ENCODE measurements around the gene LRRC55.

DNA sequence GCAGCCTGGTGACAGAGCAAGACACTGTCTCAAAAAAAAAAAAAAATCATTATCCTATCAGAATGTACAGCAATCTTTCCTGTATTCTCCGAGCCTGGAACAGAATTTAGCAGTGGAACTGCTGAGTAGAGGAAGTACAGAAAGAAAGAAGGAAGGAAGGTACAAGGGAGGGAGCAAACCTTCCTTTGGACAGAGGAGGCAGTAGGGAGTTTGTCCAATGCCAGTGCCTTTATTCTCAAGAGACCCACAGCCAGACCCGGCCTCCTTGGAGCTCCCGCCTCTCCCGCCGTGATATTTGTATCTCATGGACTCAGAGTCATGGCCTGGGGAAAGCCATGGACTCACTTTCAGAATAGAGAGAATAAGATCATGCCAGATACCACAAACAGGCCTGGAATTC lies 37.7 kb upstream of the LRRC55 start:
- TF ChIP-seq, protein P1, sequence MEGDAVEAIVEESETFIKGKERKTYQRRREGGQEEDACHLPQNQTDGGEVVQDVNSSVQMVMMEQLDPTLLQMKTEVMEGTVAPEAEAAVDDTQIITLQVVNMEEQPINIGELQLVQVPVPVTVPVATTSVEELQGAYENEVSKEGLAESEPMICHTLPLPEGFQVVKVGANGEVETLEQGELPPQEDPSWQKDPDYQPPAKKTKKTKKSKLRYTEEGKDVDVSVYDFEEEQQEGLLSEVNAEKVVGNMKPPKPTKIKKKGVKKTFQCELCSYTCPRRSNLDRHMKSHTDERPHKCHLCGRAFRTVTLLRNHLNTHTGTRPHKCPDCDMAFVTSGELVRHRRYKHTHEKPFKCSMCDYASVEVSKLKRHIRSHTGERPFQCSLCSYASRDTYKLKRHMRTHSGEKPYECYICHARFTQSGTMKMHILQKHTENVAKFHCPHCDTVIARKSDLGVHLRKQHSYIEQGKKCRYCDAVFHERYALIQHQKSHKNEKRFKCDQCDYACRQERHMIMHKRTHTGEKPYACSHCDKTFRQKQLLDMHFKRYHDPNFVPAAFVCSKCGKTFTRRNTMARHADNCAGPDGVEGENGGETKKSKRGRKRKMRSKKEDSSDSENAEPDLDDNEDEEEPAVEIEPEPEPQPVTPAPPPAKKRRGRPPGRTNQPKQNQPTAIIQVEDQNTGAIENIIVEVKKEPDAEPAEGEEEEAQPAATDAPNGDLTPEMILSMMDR (conservative IDR thresholded peaks at IDR 0.05 in 1 of 2, IDR thresholded peaks at IDR 0.05 in 1 of 2; ENCODE audit: extremely low read depth in 1 of 2, insufficient read depth in 1 of 2, low read depth in 1 of 2, low read length in 2 of 2), result no peak
- no peak for TF ChIP-seq EZH2 (IDR thresholded peaks at IDR 0.05; ENCODE audit: borderline replicate concordance, low read length)

Data from mammary epithelial cell (primary cell).